NCI-H2171 (cell line): ENCODE measurements around the gene APAF1.
"Not testable (repeated sequence)": the region's sequence is repeated elsewhere in the genome, so short reads cannot be mapped to it uniquely, and the experiment has no call there.

Experiments
- DNase-seq: peaks from one replicate; lab custom pipeline; 2025; lab: John Stamatoyannopoulos, UW

APAF1 gene, protein sequence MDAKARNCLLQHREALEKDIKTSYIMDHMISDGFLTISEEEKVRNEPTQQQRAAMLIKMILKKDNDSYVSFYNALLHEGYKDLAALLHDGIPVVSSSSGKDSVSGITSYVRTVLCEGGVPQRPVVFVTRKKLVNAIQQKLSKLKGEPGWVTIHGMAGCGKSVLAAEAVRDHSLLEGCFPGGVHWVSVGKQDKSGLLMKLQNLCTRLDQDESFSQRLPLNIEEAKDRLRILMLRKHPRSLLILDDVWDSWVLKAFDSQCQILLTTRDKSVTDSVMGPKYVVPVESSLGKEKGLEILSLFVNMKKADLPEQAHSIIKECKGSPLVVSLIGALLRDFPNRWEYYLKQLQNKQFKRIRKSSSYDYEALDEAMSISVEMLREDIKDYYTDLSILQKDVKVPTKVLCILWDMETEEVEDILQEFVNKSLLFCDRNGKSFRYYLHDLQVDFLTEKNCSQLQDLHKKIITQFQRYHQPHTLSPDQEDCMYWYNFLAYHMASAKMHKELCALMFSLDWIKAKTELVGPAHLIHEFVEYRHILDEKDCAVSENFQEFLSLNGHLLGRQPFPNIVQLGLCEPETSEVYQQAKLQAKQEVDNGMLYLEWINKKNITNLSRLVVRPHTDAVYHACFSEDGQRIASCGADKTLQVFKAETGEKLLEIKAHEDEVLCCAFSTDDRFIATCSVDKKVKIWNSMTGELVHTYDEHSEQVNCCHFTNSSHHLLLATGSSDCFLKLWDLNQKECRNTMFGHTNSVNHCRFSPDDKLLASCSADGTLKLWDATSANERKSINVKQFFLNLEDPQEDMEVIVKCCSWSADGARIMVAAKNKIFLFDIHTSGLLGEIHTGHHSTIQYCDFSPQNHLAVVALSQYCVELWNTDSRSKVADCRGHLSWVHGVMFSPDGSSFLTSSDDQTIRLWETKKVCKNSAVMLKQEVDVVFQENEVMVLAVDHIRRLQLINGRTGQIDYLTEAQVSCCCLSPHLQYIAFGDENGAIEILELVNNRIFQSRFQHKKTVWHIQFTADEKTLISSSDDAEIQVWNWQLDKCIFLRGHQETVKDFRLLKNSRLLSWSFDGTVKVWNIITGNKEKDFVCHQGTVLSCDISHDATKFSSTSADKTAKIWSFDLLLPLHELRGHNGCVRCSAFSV (N-terminal part only)

DNA sequence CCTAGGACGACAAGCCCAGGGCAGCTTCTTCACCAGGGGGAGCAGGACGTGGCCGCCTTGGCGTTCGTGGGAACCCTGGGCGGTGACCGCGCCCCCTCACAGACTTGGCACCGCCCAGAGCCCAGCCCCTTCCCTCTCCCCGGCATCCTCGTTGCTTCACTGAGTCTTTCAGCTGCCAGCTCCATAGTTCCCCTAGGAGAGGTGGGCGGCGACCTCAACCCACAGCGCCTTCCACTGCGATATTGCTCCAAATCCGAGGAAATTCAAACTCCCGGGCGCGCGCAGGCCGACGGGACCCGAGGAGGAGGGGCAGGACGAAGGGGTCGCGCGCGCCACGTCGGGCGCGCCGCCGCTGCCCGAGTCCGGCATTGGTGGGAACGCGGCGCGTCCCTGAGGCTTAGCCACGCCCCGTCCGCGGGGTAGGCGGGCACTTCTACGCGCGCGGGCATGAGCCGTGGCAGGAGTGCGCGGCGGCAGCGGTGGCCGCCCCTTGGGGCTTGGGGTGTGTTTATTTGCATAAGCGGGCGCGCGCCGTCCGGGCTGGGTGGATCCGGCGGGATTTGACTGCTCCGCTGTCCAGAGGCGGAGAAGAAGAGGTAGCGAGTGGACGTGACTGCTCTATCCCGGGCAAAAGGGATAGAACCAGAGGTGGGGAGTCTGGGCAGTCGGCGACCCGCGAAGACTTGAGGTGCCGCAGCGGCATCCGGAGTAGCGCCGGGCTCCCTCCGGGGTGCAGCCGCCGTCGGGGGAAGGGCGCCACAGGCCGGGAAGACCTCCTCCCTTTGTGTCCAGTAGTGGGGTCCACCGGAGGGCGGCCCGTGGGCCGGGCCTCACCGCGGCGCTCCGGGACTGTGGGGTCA, at the start of gene APAF1, which contains the start of gene IKBIP:
Gene APAF1, plus strand, starts transcription at position 579 of the 860 bp plus-strand sequence. CDS start 3,070 bp downstream, outside the sequence.
Gene IKBIP, minus strand, starts transcription at position 77 of the 860 bp plus-strand sequence. CDS start 87 bp downstream, outside the sequence.
- peak; percentile 92 for DNase-seq

DNA sequence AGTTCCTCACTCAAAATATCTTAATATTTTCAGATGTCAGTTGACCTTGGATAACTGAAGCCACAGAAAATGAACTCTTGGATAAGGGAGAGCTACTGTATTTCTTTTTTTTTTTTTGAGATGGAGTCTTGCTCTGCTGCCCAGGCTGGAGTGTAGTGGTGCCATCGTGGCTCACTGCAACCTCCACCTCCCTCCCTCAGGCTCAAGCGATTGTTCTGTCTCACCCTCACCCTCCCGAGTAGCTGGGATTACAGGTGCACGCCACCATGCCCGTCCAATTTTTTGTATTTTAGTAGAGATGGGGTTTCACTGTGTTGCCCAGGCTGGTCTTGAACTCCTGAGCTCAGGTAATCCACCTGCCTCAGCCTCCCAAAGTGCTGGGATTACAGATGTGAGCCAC, 47.8 kb upstream of the APAF1 start:
- not testable (repeated sequence) for DNase-seq

DNA sequence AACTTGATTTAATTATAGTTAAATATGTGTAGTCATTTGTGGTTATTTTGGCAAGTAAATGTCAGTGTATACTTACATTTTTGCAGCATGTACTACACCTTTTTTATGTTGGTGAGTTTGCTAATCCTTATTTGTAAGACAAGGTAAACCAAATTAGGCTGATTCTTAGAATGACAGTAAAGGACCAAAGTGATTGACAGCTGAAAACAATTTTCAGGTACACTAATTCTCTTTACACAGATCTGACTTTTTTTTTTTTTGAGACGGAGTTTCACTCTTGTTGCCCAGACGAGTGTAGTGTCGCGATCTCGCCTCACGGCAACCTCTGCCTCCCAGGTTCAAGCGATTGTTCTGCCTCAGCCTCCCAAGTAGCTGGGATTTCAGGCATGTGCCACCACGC, 43.2 kb upstream of the APAF1 start:
- DNase-seq, result no peak

DNA sequence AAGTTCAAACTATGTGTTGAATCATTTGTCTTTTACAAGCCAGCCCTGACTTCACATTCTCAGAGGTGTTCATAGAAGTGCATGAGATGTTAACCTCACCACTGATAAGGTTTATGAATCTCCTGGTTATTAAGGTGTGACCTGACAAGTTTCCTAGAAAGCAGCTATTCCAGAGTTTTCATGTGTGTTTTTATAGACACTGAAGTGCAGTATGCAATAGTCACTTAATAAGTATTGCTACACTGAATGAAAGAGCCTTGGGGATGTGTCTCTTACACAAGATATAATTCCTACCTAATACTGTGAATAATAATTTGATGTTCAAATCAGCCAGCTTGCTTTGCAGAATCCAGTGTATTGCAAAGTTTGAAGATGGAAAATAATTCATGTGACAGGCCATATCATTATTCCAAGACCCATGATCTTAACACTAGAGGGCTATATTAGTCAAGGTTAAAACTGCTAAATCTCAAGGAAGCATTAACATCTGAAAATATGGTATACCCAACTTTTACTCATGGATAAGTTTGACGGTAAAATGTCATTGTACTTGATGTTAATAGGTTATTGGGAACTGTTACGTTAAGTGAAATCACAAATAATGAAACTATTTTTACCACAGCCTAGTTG, 38.6 kb upstream of the APAF1 start:
- DNase-seq, result no peak

DNA sequence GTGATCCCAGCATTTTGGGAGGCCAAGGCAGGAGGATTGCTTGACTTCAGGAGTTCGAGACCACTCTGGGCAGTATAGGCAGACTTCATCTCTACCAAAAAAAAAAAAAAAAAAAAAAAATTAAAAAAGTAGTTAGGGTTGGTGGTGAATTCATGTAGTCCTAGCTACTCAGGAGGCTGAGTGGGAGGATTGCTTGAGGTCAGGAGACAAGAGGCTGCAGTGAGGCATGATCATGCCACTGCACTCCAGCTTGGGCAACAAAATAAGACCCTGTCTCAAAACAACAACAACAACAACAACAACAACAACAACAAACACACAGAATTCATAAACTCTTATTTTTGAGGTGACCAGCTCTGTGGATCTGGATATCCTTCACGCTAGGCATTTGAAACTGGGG, 34.5 kb upstream of the APAF1 start:
- no peak for DNase-seq

DNA sequence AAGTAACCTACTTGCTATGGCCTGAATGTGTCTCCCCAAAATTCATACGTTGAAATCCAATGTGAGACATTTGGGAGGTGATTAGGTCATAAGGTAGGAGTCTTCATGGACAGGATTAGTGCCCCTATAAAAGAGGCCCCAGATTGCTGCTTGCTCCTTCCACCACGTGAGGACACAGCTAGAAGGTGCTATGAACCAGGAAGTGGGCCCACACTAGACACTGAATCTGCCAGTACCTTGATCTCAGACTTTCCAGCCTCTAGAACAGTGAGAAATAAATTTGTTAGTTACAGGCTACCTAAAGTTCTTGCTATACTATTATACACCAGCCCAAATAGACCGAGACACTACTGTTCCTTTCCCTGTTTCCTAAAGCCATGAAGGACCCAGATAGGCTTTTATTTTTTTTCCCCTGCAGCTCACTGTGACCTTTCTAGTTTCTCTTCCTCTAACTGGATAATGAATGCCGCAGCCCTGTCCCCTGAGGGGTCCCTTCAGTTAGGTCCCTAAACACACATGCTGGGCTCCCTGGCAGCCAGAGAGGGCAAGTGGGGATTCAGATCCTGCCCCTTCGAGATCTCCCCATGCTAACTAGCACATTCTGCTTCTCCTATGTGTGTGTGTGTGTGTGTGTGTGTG, 32.3 kb upstream of the APAF1 start:
- no peak for DNase-seq

DNA sequence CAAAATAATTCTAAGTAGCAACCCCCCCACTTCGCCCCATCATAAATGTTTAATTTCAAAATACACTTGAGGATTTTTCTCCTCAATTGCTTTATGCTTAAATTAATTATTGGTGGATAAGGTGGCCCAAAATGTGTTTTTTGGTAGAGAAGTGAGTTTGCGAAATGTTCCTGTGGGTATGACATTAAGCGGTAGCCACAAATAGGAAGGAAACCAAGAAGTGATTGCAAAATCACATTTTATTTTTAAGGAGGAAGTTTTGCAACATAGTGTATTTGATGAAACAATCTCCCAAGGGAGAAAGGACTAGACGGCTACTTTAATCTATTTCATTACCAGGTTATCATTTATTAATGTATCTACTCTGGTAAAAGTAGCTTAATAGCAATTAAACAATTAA, 26.1 kb upstream of the APAF1 start:
- no peak for DNase-seq

DNA sequence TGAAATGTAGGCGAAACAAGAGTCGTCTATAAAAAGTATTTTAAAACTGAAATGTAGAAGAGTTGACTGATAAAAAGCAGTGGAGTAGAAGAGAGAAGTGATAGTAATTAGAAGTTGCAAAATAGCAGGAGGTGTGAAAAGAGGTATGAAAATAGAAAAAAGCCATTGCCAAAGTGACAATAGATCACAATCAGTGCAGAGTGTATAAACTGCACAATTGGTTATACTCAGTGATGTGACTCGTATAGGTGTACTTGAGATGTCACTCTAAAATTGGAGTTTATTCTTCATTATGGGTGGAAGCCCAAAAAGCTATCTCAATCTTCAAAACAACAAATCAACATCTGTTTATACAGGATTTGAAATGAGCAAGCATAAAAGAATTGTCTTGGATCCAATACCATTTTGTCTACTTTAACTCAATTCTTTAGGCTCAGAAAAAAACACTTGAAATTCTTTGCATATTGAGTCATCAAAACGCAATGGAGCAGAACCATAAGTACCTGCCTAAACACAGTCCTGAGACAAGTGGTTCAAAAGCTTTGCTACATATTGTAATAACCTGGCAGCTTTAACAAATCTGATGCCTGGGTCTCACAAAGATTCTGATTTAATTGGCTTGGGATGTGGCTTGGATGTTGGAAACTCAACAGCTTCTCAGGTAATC, 9.3 kb upstream of the APAF1 start:
- peak; percentile 57 for DNase-seq

DNA sequence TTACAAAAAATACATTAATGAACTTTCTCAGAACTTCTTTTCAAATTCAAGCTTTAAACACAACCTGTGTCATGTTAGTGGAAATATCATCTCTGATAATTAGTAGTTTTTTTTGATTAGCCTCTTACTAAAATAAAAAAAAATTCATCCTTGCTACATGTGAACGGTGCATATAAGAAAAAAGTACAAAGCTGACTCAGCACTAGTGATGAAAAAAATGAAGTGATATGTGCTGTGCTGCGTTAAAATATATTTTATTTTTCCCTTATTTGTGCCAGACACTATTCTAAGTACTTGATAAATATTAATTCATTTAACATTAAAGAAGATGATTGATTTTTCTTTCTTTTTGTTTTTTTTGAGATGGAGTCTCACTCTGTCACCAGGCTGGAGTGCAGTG, 8.0 kb upstream of the APAF1 start:
- no peak for DNase-seq

DNA sequence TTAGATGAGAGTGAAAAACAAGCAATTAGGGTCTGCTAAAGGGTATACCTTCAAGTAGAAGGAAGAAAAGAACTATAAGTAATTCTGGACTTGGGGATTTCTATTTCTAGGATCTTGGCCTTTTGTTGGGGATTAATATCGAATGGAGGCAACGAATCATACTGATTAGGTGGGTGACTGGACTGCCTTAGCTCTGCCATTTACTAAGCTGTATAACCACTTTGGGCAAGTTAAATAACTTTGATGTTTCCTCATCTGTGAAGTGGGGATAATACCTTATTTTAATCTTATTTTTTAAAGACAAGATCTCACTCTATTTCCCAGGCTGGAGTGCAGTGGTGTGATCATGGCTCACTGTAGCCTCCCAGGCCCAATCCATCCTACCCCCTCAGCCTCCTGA, 7.1 kb upstream of the APAF1 start:
- no peak for DNase-seq

DNA sequence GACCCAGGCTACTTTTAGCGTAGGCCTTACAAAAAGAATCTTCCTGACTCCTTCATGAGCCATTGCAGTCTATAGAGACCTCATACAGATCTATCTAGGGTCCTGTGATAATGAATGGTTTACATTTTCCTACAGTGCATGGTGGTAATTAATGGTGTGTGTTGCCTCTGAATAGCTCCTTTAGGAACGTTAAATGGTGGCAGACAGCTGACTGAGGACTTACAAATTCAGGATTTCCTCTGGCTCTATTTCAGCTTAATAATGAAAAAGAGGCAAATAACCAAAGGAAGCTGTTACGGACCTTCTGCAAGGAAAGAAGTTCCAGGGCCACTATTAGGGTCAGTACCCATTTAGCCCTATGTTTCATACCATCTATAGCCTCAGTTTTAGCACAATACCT, 5.6 kb upstream of the APAF1 start:
- no peak for DNase-seq

DNA sequence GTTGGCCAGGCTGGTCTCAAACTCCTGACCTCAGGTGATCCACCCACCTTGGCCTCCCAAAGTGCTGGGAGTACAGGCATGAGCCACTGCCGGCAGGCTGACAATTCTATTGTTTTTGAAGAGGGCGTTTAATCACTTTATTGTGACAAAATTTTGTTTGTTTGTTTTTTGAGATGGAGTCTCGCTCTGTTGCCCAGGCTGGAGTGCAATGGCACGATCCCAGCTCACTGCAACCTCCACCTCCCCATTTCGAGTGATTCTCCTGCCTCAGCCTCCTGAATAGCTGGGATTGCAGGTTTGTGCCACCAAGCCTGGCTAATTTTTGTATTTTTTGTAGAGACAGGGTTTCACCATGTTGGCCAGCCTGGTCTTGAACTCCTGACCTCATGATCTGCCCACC, 2.3 kb upstream of the APAF1 start:
- DNase-seq, result not testable (repeated sequence)

DNA sequence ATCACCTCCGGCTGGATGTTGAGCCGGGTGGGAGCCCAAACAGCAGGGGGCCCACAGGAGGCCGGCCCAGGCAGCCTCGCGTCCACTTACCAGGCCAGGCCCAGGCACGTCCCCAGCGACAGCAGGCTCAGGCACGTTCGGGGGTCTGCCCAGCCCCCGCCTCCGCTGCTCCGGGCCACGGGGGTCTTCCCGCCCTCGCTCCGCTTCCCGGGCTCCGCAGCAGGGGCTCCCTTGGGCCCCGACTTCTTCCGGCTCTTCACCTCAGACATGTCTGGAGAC, 718 bp upstream of the APAF1 start:
- DNase-seq, result no peak

DNA sequence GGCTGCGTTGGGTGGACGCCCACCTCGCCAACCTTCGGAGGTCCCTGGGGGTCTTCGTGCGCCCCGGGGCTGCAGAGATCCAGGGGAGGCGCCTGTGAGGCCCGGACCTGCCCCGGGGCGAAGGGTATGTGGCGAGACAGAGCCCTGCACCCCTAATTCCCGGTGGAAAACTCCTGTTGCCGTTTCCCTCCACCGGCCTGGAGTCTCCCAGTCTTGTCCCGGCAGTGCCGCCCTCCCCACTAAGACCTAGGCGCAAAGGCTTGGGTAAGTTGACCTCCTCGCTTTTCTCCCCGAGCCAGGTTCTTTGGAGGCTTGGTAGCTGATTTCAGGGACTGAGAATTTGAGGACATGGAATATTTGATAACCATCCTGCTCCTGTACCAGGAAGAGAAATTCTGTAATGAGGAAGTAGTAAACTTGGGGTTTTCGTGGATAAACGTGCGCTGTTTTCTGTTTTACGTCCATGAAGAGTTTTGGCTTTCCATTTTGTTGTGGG, 530 bp downstream of the APAF1 start:
- DNase-seq, result no peak

DNA sequence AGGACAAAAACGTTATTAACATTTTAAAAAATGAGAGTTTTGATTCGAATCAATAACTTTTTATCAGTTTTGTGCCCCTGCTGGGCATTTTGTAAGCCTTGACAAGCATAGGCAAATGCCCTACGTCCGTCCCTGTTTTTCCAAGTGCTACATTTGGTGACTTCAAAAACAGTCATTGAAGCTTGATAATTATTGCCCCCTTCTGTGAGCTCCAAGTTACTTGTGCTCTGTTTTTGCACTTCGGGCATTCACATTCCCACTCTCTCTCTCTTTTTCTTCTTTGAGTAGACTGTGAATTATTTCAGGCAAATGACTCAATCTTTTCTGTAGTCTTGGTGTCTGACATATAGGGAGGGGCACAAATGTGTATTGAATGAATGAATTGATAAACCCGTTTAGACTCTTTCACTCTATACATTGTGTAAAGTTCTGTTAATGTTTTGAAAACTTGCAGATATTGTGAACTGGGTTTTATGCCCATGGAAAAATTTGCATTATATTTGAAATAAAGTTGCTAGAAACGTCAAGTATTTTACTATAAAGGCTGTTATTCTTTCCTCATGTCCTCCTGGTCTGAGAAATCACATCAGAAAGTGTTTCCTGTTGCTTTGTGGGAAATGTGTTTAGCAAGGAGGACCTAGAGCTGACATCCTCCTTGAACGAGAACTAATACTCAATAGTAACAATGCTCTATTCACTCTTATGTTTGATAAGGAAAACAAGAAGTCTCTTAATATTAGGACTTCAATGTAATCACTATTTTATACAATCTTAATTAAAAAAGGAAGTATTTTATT, 1.4 kb downstream of the APAF1 start:
- no peak for DNase-seq

DNA sequence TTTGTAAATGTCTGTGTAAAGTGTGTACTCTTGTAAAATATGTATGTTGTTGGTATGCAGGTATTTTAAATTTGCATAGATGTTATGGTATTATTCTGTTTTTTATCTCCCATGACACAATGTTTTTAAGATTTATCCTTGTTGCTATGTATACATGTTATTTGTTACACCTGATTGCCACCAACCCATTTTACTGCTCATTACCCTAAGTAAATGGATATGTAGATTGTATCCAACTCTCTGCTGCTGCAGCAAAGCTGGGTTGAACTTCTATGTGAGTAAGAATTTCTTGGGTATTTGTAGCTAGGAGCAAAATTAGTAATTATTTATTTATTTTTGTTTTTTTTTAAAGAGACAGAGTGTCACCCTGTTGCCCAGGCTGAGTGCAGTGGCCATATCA, 6.2 kb downstream of the APAF1 start:
- no peak for DNase-seq

DNA sequence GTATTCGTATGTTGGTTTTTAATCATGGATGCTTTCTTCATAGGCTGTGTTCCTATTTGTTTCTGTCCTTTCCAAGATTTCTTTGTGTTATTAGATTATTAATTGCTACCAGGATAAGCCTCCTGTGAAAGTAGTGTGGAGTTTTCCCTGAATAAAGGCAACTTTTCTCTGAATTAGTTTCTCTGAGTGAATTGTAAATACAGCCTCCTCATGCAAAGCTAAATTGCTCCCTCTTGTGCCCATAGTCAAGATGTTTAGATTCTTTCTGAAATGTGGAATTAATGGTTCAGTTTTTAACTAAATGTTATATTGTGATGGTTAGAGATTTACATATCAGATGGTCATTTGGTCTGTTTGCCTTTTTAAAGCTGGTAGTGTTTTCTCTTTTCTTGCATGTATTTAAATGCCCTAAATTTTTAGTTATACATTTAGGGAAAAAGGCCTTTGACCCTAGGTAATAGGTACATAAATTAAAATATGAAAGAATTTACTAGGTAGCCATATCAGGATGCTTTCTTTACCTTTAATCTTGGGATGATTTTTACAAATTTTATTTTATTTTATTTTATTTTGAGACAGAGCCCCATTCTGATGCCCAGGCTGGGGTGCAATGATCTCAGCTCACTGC, 8.9 kb downstream of the APAF1 start:
- DNase-seq, result peak; percentile 34

DNA sequence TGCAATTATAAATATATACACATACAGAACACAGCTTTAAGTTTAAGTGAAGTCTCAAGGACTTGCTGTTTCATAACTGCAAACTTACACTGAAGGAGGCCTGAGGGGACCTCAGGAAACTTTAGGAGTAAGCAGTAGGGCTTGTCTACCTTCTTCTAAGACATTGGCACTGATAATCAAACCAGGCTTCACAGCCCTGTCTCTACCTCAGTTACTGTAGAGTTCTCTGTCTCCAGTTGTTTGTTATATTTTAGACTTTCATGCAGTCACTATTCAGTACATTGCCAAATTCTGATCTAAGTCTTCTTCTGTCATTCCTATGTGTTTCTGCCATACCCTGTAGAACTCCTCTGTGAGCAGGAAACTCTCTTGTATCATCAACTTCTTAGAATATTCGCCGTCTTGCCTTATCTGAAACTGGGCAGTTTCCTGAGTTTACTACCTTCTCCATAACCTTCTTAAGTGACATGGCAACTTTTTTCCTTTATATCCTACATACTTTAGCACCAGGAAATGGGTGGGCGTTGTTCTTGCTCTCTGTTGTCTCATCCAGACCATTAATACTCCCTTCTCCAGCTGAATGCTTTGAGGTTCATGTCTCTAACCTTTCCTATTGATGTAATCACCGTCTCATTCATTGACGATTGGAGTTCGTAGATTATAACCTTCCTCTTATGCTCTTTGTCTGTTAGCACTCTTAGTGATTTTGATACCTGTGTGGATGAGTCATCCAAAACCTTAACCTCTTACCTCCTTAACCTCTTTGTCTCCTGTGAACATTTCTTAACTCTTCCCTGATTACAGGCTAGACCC, 11.4 kb downstream of the APAF1 start:
- DNase-seq, result no peak
